K562 (cell line): ENCODE measurements around the gene HEXIM2. TPM values are rescaled to one million over a fixed set of nuclear protein-coding genes. Genes with fewer than 3 reads are reported as not detected.

ENCODE experiments used
- CTBP1 ChIP-seq: fragments of 450-650 bp; IDR thresholded peaks from 2 replicates; pipeline ENCODE4 v1.6.1; 2016; ENCODE audit warnings: borderline replicate concordance
- DDX20 ChIP-seq: fragments of 450-650 bp; IDR thresholded peaks from 2 replicates; pipeline ENCODE4 v1.6.1; 2016; ENCODE audit warnings: missing genetic modification characterization, low read depth, mild to moderate bottlenecking, missing compliant biosample characterization, moderate library complexity
- ESRRA ChIP-seq: fragments of 450-650 bp; IDR thresholded peaks from 2 replicates; pipeline ENCODE4 v1.6.1; 2014; ENCODE audit warnings: low read depth, mild to moderate bottlenecking, moderate library complexity, borderline replicate concordance
- RAD21 ChIP-seq, 2 experiments: fragments of 250-450 bp in 1 of 2; fragments of 450-650 bp in 1 of 2; sonication (Bioruptor Pico) in 1 of 2; formaldehyde crosslinking in 1 of 2; IDR thresholded peaks in 1 of 2; conservative IDR thresholded peaks in 1 of 2; 2 replicates each; pipeline versions ENCODE4 v1.4.0 to v1.8.0; 2020 to 2022; ENCODE audit warnings: mild to moderate bottlenecking in 2 of 2, moderate library complexity in 1 of 2
- RBFOX2 ChIP-seq: fragments of 200-400 bp; formaldehyde crosslinking; IDR thresholded peaks from 2 replicates; pipeline ENCODE4 v1.6.1; 2017; ENCODE audit warnings: low read depth, mild to moderate bottlenecking, low read length, moderate library complexity
- SMARCE1 ChIP-seq: fragments of 450-650 bp; IDR thresholded peaks from 2 replicates; pipeline ENCODE4 v1.7.1; 2016; ENCODE audit warnings: mild to moderate bottlenecking
- TCF3 ChIP-seq: sonication (generic); formaldehyde crosslinking; IDR thresholded peaks from 2 replicates; pipeline ENCODE4 v1.4.0; 2020; ENCODE audit warnings: mild to moderate bottlenecking, missing genetic modification reagents
- ZFX ChIP-seq: sonication (generic); formaldehyde crosslinking; IDR thresholded peaks from 2 replicates; pipeline ENCODE4 v1.8.0; 2022; ENCODE audit warnings: mild to moderate bottlenecking, missing genetic modification reagents, moderate library complexity
- ZSCAN29 ChIP-seq: fragments of 450-650 bp; IDR thresholded peaks from 2 replicates; pipeline ENCODE4 v1.6.1; 2017
- polyA plus RNA-seq, 8 experiments: library from polyadenylated mRNA; depleted of rRNA in 4 of 8; stranded (reverse) in 5 of 8; unstranded in 3 of 8; fragments of >200 nt; fragmentation: Nextera tagmentation in 2 of 8; fragmentation: Illumina TruSeq in 1 of 8; extraction: Ambion mirVana in 2 of 8; extraction: Trizol in 1 of 8; gene quantifications; 2 replicates each; pipeline versions ENCODE4 v1.2.1 to v1.2.3, GENCODE V29; 2011 to 2014; ENCODE audit warnings: inconsistent platforms in 1 of 8, missing spikeins in 1 of 8
- total RNA-seq, 7 experiments: library from RNA; depleted of rRNA in 6 of 7; stranded (reverse); fragments of >200 nt in 6 of 7; fragmentation: Illumina TruSeq in 2 of 7; extraction: Trizol in 2 of 7; gene quantifications; 2 replicates each; pipeline versions ENCODE4 v1.2.1 to v1.2.3, GENCODE V29; 2011 to 2021; ENCODE audit warnings: low replicate concordance in 1 of 7
- TF ChIP-seq, protein P1 (sequence below): sonication (generic); formaldehyde crosslinking; IDR thresholded peaks from 2 replicates; pipeline ENCODE4 v1.8.1; 2023; ENCODE audit warnings: missing genetic modification reagents, mild to moderate bottlenecking, borderline replicate concordance
- TF ChIP-seq, protein P2 (sequence below): fragments of 250-450 bp; sonication (Bioruptor Pico); IDR thresholded peaks from 2 replicates; pipeline ENCODE4 v1.5.0; 2020; ENCODE audit warnings: mild to moderate bottlenecking, borderline replicate concordance
- TF ChIP-seq, protein P3 (sequence below): IDR thresholded peaks from 2 replicates; pipeline ENCODE4 v1.6.1; 2011; ENCODE audit warnings: borderline replicate concordance, low read depth, mild to moderate bottlenecking, moderate library complexity, low read length; ENCODE audit not compliant: insufficient read depth, poor library complexity, severe bottlenecking
- TF ChIP-seq, protein P4 (sequence below): fragments of 250-450 bp; sonication (Bioruptor Pico); IDR thresholded peaks from 2 replicates; pipeline ENCODE4 v1.5.0; 2021; ENCODE audit warnings: mild to moderate bottlenecking, borderline replicate concordance

The HEXIM2 gene
- total and polyA plus RNA-seq, 9 of the 15 experiments (the other 6 are each of a cell fraction or from before 2014, with no cell fraction given): 0.69 to 3.4 (median 1.1) TPM; not detected in 2

DNA sequence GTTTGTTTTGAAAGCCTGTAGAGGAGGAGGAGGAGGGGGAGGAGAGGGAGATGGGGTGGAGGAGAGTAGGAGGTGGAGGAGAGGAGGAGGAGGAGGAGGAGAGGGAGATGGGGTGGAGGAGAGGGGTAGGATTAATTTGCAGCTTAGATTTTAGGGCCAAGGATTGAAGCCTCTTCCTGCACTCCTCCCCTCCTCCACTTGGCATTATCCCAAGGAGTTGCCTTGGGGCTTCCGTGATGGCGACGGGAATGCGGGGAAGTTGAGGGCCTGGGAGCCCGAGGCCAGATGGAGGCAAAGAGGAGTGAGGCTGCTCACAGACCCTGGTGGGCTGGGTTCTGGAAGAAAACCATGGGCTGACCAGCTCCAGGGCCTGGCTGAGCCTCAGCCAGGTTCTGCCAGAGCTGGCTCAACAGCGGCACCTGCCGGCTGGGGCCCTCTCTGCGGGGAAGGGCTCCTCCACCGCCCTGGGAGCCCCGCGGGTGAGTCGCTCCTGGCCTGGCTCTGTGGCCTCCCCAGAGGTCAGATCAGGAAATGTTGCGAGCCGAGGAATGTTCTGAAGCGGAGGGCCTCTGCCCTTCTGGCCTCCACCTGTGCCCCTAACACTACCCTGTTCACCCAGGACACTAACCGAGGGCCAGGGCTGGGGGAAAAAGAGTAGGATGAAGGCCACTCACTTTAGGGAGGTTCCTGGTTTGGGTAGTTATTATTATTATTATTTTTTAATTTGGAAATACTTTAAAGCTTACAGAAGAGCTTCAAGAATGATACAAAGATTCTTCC, 36.1 kb downstream of the HEXIM2 start (continued):
- TF ChIP-seq, protein P1, sequence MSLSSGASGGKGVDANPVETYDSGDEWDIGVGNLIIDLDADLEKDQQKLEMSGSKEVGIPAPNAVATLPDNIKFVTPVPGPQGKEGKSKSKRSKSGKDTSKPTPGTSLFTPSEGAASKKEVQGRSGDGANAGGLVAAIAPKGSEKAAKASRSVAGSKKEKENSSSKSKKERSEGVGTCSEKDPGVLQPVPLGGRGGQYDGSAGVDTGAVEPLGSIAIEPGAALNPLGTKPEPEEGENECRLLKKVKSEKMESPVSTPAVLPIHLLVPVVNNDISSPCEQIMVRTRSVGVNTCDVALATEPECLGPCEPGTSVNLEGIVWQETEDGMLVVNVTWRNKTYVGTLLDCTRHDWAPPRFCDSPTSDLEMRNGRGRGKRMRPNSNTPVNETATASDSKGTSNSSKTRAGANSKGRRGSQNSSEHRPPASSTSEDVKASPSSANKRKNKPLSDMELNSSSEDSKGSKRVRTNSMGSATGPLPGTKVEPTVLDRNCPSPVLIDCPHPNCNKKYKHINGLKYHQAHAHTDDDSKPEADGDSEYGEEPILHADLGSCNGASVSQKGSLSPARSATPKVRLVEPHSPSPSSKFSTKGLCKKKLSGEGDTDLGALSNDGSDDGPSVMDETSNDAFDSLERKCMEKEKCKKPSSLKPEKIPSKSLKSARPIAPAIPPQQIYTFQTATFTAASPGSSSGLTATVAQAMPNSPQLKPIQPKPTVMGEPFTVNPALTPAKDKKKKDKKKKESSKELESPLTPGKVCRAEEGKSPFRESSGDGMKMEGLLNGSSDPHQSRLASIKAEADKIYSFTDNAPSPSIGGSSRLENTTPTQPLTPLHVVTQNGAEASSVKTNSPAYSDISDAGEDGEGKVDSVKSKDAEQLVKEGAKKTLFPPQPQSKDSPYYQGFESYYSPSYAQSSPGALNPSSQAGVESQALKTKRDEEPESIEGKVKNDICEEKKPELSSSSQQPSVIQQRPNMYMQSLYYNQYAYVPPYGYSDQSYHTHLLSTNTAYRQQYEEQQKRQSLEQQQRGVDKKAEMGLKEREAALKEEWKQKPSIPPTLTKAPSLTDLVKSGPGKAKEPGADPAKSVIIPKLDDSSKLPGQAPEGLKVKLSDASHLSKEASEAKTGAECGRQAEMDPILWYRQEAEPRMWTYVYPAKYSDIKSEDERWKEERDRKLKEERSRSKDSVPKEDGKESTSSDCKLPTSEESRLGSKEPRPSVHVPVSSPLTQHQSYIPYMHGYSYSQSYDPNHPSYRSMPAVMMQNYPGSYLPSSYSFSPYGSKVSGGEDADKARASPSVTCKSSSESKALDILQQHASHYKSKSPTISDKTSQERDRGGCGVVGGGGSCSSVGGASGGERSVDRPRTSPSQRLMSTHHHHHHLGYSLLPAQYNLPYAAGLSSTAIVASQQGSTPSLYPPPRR: no peak
- TF ChIP-seq ZFX (CRISPR knock-in tag): peak; percentile 65
- TF ChIP-seq ESRRA: peak; percentile 51; the same call in 1 of the 2 replicates
- TF ChIP-seq, protein P2, sequence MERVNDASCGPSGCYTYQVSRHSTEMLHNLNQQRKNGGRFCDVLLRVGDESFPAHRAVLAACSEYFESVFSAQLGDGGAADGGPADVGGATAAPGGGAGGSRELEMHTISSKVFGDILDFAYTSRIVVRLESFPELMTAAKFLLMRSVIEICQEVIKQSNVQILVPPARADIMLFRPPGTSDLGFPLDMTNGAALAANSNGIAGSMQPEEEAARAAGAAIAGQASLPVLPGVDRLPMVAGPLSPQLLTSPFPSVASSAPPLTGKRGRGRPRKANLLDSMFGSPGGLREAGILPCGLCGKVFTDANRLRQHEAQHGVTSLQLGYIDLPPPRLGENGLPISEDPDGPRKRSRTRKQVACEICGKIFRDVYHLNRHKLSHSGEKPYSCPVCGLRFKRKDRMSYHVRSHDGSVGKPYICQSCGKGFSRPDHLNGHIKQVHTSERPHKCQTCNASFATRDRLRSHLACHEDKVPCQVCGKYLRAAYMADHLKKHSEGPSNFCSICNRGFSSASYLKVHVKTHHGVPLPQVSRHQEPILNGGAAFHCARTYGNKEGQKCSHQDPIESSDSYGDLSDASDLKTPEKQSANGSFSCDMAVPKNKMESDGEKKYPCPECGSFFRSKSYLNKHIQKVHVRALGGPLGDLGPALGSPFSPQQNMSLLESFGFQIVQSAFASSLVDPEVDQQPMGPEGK (CRISPR knock-in tag): no peak
- TF ChIP-seq, protein P3, sequence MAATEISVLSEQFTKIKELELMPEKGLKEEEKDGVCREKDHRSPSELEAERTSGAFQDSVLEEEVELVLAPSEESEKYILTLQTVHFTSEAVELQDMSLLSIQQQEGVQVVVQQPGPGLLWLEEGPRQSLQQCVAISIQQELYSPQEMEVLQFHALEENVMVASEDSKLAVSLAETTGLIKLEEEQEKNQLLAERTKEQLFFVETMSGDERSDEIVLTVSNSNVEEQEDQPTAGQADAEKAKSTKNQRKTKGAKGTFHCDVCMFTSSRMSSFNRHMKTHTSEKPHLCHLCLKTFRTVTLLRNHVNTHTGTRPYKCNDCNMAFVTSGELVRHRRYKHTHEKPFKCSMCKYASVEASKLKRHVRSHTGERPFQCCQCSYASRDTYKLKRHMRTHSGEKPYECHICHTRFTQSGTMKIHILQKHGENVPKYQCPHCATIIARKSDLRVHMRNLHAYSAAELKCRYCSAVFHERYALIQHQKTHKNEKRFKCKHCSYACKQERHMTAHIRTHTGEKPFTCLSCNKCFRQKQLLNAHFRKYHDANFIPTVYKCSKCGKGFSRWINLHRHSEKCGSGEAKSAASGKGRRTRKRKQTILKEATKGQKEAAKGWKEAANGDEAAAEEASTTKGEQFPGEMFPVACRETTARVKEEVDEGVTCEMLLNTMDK: peak; percentile 8
- TF ChIP-seq TCF3 (CRISPR knock-in tag): 0 out of 2 replicates have a peak, but pooled peaks have one; percentile 27
- TF ChIP-seq CTBP1: peak; percentile 84
- TF ChIP-seq RAD21 (CRISPR knock-in tag; conservative IDR thresholded peaks at IDR 0.05 in 1 of 2, IDR thresholded peaks at IDR 0.05 in 1 of 2): peak; percentile 99
- peak; percentile 14; the same call in 1 of the 2 replicates for TF ChIP-seq ZSCAN29
- TF ChIP-seq SMARCE1: 0 out of 2 replicates have a peak, but pooled peaks have one; percentile 22
- TF ChIP-seq RBFOX2: peak; percentile 50
- TF ChIP-seq DDX20: no peak
- TF ChIP-seq, protein P4, sequence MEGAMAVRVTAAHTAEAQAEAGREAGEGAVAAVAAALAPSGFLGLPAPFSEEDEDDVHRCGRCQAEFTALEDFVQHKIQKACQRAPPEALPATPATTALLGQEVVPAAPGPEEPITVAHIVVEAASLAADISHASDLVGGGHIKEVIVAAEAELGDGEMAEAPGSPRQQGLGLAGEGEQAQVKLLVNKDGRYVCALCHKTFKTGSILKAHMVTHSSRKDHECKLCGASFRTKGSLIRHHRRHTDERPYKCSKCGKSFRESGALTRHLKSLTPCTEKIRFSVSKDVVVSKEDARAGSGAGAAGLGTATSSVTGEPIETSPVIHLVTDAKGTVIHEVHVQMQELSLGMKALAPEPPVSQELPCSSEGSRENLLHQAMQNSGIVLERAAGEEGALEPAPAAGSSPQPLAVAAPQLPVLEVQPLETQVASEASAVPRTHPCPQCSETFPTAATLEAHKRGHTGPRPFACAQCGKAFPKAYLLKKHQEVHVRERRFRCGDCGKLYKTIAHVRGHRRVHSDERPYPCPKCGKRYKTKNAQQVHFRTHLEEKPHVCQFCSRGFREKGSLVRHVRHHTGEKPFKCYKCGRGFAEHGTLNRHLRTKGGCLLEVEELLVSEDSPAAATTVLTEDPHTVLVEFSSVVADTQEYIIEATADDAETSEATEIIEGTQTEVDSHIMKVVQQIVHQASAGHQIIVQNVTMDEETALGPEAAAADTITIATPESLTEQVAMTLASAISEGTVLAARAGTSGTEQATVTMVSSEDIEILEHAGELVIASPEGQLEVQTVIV (CRISPR knock-in tag): no peak
